GM19238 (cell line): ENCODE data around the gene CCDC15.

Source experiments
- DNase-seq: peaks from one replicate; pipeline ENCODE4 v3.0.0; 2011; ENCODE audit warnings: low spot score; ENCODE audit not compliant: insufficient read length

Gene CCDC15

GRCh38 chr11:124953753-124954589, at the start of gene CCDC15:
Gene CCDC15 (plus strand): TSS chr11:124954202. CDS start chr11:124954733, 531 bp downstream.
- DNase-seq = peak; percentile 81

- DNase-seq = no peak
These were observed 38.2 kb upstream of the CCDC15 start for GRCh38 chr11:124915541-124916369.

- DNase-seq = no peak
These were observed 37.7 kb upstream of the CCDC15 start for GRCh38 chr11:124916370-124916710.

- DNase-seq = no peak
These were observed 36.8 kb upstream of the CCDC15 start for GRCh38 chr11:124917115-124917637.

GRCh38 chr11:124918950-124919349, 35.1 kb upstream of the CCDC15 start, which contains the start of gene HEPN1:
Gene HEPN1 (plus strand): TSS chr11:124919250.
- DNase-seq = no peak

GRCh38 chr11:124919898-124920297, 34.1 kb upstream of the CCDC15 start:
- no peak for DNase-seq

GRCh38 chr11:124920356-124920755, 33.6 kb upstream of the CCDC15 start:
- no peak for DNase-seq

- peak; percentile 57 for DNase-seq
These were observed 33.0 kb upstream of the CCDC15 start for GRCh38 chr11:124920870-124921609.

- no peak for DNase-seq
These were observed 31.2 kb upstream of the CCDC15 start for GRCh38 chr11:124922831-124923230.

- DNase-seq = no peak
These were observed 30.7 kb upstream of the CCDC15 start for GRCh38 chr11:124923296-124923695.

- DNase-seq = no peak
These were observed 24.9 kb upstream of the CCDC15 start for GRCh38 chr11:124928942-124929665.

GRCh38 chr11:124930799-124931198, 23.2 kb upstream of the CCDC15 start:
- no peak for DNase-seq

GRCh38 chr11:124934862-124935547, 19.0 kb upstream of the CCDC15 start:
- DNase-seq = no peak

GRCh38 chr11:124935548-124936514, 18.2 kb upstream of the CCDC15 start, which contains the start of gene HEPACAM:
Gene HEPACAM (minus strand): TSS chr11:124936047. CDS start chr11:124936006, 41 bp downstream.
- no peak for DNase-seq

GRCh38 chr11:124937336-124937935, 16.6 kb upstream of the CCDC15 start:
- DNase-seq = no peak

- no peak for DNase-seq
These were observed 15.7 kb upstream of the CCDC15 start for GRCh38 chr11:124938206-124938765.

GRCh38 chr11:124938970-124939369, 15.0 kb upstream of the CCDC15 start:
- DNase-seq = no peak

GRCh38 chr11:124941703-124942102, 12.3 kb upstream of the CCDC15 start:
- DNase-seq = no peak
